Measurements from ENCODE around the gene CHD3. TPM values are rescaled to one million over a fixed set of nuclear protein-coding genes. Genes with fewer than 3 reads are reported as not detected.

The CHD3 gene
- total RNA-seq, 4 donors from 2014 or later: 5.4 to 7.7 (median 6.0) TPM

DNA sequence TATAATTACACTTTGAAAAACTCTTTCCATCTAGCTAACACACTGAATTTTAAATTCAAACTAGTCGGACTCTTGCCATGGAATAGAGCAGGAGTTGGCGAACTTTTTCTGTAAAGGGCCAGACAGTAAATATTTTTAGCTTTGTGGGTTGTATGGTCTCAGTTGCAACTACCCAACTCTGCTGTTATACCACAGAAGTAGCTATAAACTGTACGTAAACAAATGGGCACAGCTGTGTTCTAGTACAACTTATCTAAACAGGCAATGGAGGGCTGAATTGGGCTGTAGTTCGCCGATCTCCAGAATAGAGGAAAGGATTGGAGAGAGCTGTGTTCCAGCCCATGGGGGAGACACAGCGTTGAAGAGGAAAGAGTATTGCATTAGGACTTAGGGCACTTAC is 52.2 kb downstream of the CHD3 start:
- TF ChIP-seq, protein P1, sequence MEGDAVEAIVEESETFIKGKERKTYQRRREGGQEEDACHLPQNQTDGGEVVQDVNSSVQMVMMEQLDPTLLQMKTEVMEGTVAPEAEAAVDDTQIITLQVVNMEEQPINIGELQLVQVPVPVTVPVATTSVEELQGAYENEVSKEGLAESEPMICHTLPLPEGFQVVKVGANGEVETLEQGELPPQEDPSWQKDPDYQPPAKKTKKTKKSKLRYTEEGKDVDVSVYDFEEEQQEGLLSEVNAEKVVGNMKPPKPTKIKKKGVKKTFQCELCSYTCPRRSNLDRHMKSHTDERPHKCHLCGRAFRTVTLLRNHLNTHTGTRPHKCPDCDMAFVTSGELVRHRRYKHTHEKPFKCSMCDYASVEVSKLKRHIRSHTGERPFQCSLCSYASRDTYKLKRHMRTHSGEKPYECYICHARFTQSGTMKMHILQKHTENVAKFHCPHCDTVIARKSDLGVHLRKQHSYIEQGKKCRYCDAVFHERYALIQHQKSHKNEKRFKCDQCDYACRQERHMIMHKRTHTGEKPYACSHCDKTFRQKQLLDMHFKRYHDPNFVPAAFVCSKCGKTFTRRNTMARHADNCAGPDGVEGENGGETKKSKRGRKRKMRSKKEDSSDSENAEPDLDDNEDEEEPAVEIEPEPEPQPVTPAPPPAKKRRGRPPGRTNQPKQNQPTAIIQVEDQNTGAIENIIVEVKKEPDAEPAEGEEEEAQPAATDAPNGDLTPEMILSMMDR (IDR thresholded peaks at IDR 0.05 in 4 of 5, conservative IDR thresholded peaks at IDR 0.05 in 1 of 5): no peak
- TF ChIP-seq POLR2A (IDR thresholded peaks at IDR 0.05): no peak
- no peak overlapping the region for H3K4me3 ChIP-seq
- H3K9me3 ChIP-seq: no peaks in the 10 kb centered on the region
- no peak overlapping the region for H3K27ac ChIP-seq
- no peak for DNase-seq
- in situ Hi-C loops (cut with MboI; ENCODE audit: low sequenced_read_pairs in 4 of 4) (no loop called here), intact Hi-C loops (cut with DNase I; ENCODE audit: low total_unique reads) (no loop called here)
- H3K4me1 ChIP-seq: no peaks in the 10 kb centered on the region
- ATAC-seq: no peak
- H3K36me3 ChIP-seq: peaks cover 0 to 66% of the 10 kb centered on the region in 2 donors
- H3K27me3 ChIP-seq: no peaks in the 10 kb centered on the region

DNA sequence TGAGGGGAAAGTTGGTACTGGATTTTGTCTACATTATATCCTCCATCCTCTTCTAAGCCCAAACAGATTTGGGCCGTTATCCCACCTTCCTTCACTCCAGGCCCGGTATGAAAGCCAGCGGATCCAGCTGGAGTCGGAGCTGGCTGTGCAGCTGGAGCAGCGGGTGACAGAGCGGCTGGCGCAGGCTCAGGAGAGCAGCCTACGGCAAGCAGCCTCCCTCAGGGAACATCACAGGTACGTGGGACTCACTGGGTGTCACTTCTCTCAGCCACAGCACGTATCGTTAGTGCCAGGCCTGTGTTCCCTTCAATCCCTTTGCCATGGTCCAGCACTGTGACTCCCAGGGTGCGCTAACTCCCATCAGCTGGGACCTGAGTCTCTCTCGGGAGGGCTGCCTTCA is 54.7 kb downstream of the CHD3 start:
- ATAC-seq (no peak), DNase-seq (no peak)
- H3K9me3 ChIP-seq: no peaks in the 10 kb centered on the region

DNA sequence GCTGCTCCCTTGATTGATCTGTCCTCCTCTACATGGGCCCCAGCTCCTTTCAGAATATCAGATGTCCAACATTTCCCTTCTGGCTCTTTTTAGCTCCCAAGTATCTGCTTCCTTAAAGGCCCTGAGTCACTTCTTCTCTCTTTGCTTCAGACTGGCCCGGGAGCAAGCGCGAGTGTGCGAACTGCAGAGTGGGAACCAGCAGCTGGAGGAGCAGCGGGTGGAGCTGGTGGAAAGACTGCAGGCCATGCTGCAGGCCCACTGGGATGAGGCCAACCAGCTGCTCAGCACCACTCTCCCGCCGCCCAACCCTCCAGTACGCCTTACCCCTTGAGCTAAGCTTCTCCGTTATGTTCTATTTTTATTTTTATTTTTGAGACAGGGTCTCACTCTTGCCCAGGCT is 55.7 kb downstream of the CHD3 start:
- in situ Hi-C loops (cut with MboI; ENCODE audit: low sequenced_read_pairs in 4 of 4) (no loop called here), intact Hi-C loops (cut with DNase I; ENCODE audit: low total_unique reads) (no loop called here)
- Histone ChIP-seq H3K36me3 (peaks cover 0 to 77% of the 10 kb centered on the region in 2 donors), H3K27me3 (no peaks in the 10 kb centered on the region), H3K9me3 (no peaks in the 10 kb centered on the region), H3K27ac (no peak overlapping the region), H3K4me1 (no peaks in the 10 kb centered on the region), H3K4me3 (no peak overlapping the region)
- no peak for TF ChIP-seq POLR2A (IDR thresholded peaks at IDR 0.05)
- TF ChIP-seq, protein P1 (IDR thresholded peaks at IDR 0.05 in 4 of 5, conservative IDR thresholded peaks at IDR 0.05 in 1 of 5): no peak
- ATAC-seq: no peak
- DNase-seq: no peak

More for the DNA sequence above, 54.7 kb downstream of the CHD3 start:
- Histone ChIP-seq H3K36me3 (peaks cover 0 to 70% of the 10 kb centered on the region in 2 donors), H3K4me1 (no peaks in the 10 kb centered on the region), H3K27ac (no peak overlapping the region), H3K27me3 (no peaks in the 10 kb centered on the region), H3K4me3 (no peak overlapping the region)
- in situ Hi-C loops (cut with MboI; ENCODE audit: low sequenced_read_pairs in 4 of 4): no loop called here
- TF ChIP-seq, protein P1 (IDR thresholded peaks at IDR 0.05 in 4 of 5, conservative IDR thresholded peaks at IDR 0.05 in 1 of 5): no peak
- no peak for TF ChIP-seq POLR2A (IDR thresholded peaks at IDR 0.05)
- intact Hi-C loops (cut with DNase I; ENCODE audit: low total_unique reads): no loop called here

DNA sequence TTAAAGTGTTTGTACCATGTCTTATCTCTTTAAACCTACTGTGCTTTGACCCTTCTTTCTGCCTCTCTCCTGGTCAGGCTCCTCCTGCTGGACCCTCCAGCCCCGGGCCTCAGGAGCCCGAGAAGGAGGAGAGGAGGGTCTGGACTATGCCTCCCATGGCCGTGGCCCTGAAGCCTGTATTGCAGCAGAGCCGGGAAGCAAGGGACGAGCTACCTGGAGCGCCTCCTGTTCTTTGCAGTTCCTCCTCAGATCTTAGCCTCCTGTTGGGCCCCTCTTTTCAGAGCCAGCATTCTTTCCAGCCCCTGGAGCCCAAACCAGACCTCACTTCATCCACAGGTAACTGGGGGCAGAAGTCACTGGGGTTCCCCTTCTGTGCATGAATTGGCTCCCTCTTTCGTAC is 57.1 kb downstream of the CHD3 start:
- Histone ChIP-seq H3K4me3 (no peak overlapping the region), H3K27me3 (no peaks in the 10 kb centered on the region), H3K36me3 (peaks cover 0 to 73% of the 10 kb centered on the region in 2 donors), H3K27ac (no peak overlapping the region), H3K9me3 (no peaks in the 10 kb centered on the region), H3K4me1 (no peaks in the 10 kb centered on the region)
- in situ Hi-C loops (cut with MboI; ENCODE audit: low sequenced_read_pairs in 4 of 4) (no loop called here), intact Hi-C loops (cut with DNase I; ENCODE audit: low total_unique reads) (no loop called here)
- ATAC-seq (no peak), DNase-seq (no peak)
- TF ChIP-seq, protein P1 (IDR thresholded peaks at IDR 0.05 in 4 of 5, conservative IDR thresholded peaks at IDR 0.05 in 1 of 5): no peak
- no peak for TF ChIP-seq POLR2A (IDR thresholded peaks at IDR 0.05)

DNA sequence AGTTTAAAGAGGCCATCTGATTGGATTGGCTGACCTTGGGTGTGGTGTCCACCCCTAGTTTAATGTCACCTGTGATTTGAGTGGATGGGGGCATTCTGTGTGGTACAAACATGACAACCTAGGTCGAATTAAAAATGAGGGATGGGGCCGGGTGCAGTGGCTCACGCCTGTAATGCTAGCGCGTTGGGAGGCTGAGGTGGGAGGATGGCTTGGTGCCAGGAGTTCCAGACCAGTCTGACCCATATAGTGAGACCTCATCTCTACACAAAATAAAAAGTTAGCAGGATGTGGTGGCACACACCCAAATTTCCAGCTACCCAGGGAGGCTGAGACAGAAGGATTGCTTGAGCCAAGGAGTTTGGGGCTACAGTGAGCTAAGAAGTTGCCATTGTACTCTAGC is 57.9 kb downstream of the CHD3 start:
- Histone ChIP-seq H3K36me3 (peaks cover 0 to 68% of the 10 kb centered on the region in 2 donors), H3K27ac (no peak overlapping the region), H3K4me1 (no peaks in the 10 kb centered on the region), H3K4me3 (no peak overlapping the region), H3K27me3 (no peaks in the 10 kb centered on the region), H3K9me3 (no peaks in the 10 kb centered on the region)
- in situ Hi-C loops (cut with MboI; ENCODE audit: low sequenced_read_pairs in 4 of 4) (no loop called here), intact Hi-C loops (cut with DNase I; ENCODE audit: low total_unique reads) (no loop called here)
- TF ChIP-seq, protein P1 (IDR thresholded peaks at IDR 0.05 in 4 of 5, conservative IDR thresholded peaks at IDR 0.05 in 1 of 5): no peak
- TF ChIP-seq POLR2A (IDR thresholded peaks at IDR 0.05): no peak
- DNase-seq (no peak), ATAC-seq (no peak)
